GM19099 (cell line): ENCODE measurements around the gene ZBTB44.

Source experiments
- POLR2A ChIP-seq: IDR thresholded peaks from 3 replicates; pipeline ENCODE4 v1.6.1; 2011; ENCODE audit warnings: low read depth; ENCODE audit not compliant: insufficient read length; ENCODE audit errors: extremely low read depth

ZBTB44 gene

GRCh38 chr11:130237282-130238006, 77.3 kb downstream of the ZBTB44 start:
- TF ChIP-seq POLR2A: no peak

GRCh38 chr11:130234315-130234714, 80.4 kb downstream of the ZBTB44 start:
- no peak for TF ChIP-seq POLR2A

- TF ChIP-seq POLR2A: no peak
Observed at GRCh38 chr11:130227373-130227772, 87.3 kb downstream of the ZBTB44 start.

- no peak for TF ChIP-seq POLR2A
Observed at GRCh38 chr11:130223291-130223971, 91.3 kb downstream of the ZBTB44 start.

- no peak for TF ChIP-seq POLR2A
Observed at GRCh38 chr11:130220311-130221035, 94.2 kb downstream of the ZBTB44 start.

GRCh38 chr11:130219148-130219547, 95.6 kb downstream of the ZBTB44 start:
- no peak for TF ChIP-seq POLR2A

- no peak for TF ChIP-seq POLR2A
Observed at GRCh38 chr11:130218501-130219070, 96.1 kb downstream of the ZBTB44 start.

GRCh38 chr11:130217133-130218031, 97.3 kb downstream of the ZBTB44 start:
- no peak for TF ChIP-seq POLR2A

GRCh38 chr11:130216591-130217132, 98.1 kb downstream of the ZBTB44 start:
- no peak for TF ChIP-seq POLR2A

GRCh38 chr11:130216221-130216550, 98.5 kb downstream of the ZBTB44 start:
- TF ChIP-seq POLR2A: no peak

- TF ChIP-seq POLR2A: no peak
Observed at GRCh38 chr11:130215531-130216220, 99.0 kb downstream of the ZBTB44 start.

- no peak for TF ChIP-seq POLR2A
Observed at GRCh38 chr11:130214861-130215530, 99.7 kb downstream of the ZBTB44 start.

- TF ChIP-seq POLR2A: no peak
Observed at GRCh38 chr11:130213979-130214281, 100.8 kb downstream of the ZBTB44 start.
